WTC11 (cell line): ENCODE results near the gene MAGEB17. TPM values are rescaled to one million over a fixed set of nuclear protein-coding genes. Genes with fewer than 3 reads are reported as not detected.

Experiments used
- ATAC-seq: fragments of 200-7000 bp; cut with Tn5 transposase; 2 replicates; pipeline ENCODE4 v1.10.0; 2021; ENCODE audit warnings: mild to moderate bottlenecking, moderate library complexity
- CTCF ChIA-PET: fragments of 300-600 bp; sonication (Branson Sonifier 250); formaldehyde crosslinking; loops from one replicate; lab custom pipeline; 2021; ENCODE audit warnings: antibody characterized with exemption; lab: Charles Lee
- POLR2A ChIA-PET: fragments of 350-600 bp; sonication (Branson Sonifier 250); formaldehyde crosslinking; loops from one replicate; lab custom pipeline; 2021; ENCODE audit warnings: antibody characterized with exemption; lab: Charles Lee
- DNase-seq: peaks from one replicate; pipeline ENCODE4 v3.0.0; 2021; ENCODE audit warnings: low spot score
- H3K27ac Mint-ChIP-seq: 2 replicates; pipeline ENCODE4 v1.8.0; 2021; ENCODE audit warnings: mixed read lengths
- H3K27me3 Mint-ChIP-seq: 2 replicates; pipeline ENCODE4 v1.8.0; 2021; ENCODE audit warnings: low read depth, mild to moderate bottlenecking, moderate library complexity, mixed read lengths
- H3K36me3 Mint-ChIP-seq: 2 replicates; pipeline ENCODE4 v1.8.0; 2021; ENCODE audit warnings: mixed read lengths
- H3K4me1 Mint-ChIP-seq: 2 replicates; pipeline ENCODE4 v1.8.0; 2022; ENCODE audit warnings: mixed read lengths
- H3K4me3 Mint-ChIP-seq: 2 replicates; pipeline ENCODE4 v1.8.0; 2021; ENCODE audit warnings: mild to moderate bottlenecking, moderate library complexity, mixed read lengths
- H3K9me3 Mint-ChIP-seq: 2 replicates; pipeline ENCODE4 v1.8.0; 2021; ENCODE audit warnings: mixed read lengths
- JUN ChIP-seq: sonication (generic); formaldehyde crosslinking; IDR thresholded peaks from 2 replicates; pipeline ENCODE4 v1.8.0; 2023; ENCODE audit warnings: mild to moderate bottlenecking, missing genetic modification reagents
- KAT7 ChIP-seq: sonication (generic); formaldehyde crosslinking; IDR thresholded peaks from 2 replicates; pipeline ENCODE4 v1.8.1; 2023; ENCODE audit warnings: missing genetic modification reagents, mild to moderate bottlenecking, borderline replicate concordance
- NFATC4 ChIP-seq: fragments of 250-450 bp; sonication (Bioruptor Pico); IDR thresholded peaks from 2 replicates; pipeline ENCODE4 v1.9.0; 2021; ENCODE audit warnings: mild to moderate bottlenecking
- NR1H2 ChIP-seq: sonication (generic); formaldehyde crosslinking; IDR thresholded peaks from 2 replicates; pipeline ENCODE4 v1.9.0; 2021; ENCODE audit warnings: mild to moderate bottlenecking, moderate library complexity, missing genetic modification reagents
- SOX15 ChIP-seq: fragments of 250-450 bp; sonication (Bioruptor Pico); IDR thresholded peaks from 2 replicates; pipeline ENCODE4 v1.9.0; 2021; ENCODE audit warnings: mild to moderate bottlenecking
- SP1 ChIP-seq: sonication (generic); formaldehyde crosslinking; conservative IDR thresholded peaks from 2 replicates; pipeline ENCODE4 v1.8.1; 2022; ENCODE audit warnings: missing genetic modification reagents
- TEAD1 ChIP-seq: sonication (generic); formaldehyde crosslinking; IDR thresholded peaks from 2 replicates; pipeline ENCODE4 v1.8.0; 2022; ENCODE audit warnings: mild to moderate bottlenecking, missing genetic modification reagents
- ZNF121 ChIP-seq: sonication (generic); formaldehyde crosslinking; IDR thresholded peaks from 2 replicates; pipeline ENCODE4 v1.8.0; 2023; ENCODE audit warnings: missing genetic modification reagents
- ZNF219 ChIP-seq: sonication (generic); formaldehyde crosslinking; IDR thresholded peaks from 2 replicates; pipeline ENCODE4 v1.8.0; 2023; ENCODE audit warnings: missing genetic modification reagents, mild to moderate bottlenecking, borderline replicate concordance
- ZNF423 ChIP-seq: fragments of 250-450 bp; sonication (Bioruptor Pico); IDR thresholded peaks from 2 replicates; pipeline ENCODE4 v2.1.2; 2022; ENCODE audit warnings: mild to moderate bottlenecking, moderate library complexity
- ZNF671 ChIP-seq: fragments of 250-450 bp; sonication (Bioruptor Pico); IDR thresholded peaks from 2 replicates; pipeline ENCODE4 v1.8.0; 2021; ENCODE audit warnings: mild to moderate bottlenecking
- total RNA-seq: library from RNA; stranded (reverse); gene quantifications from 3 replicates; pipeline ENCODE4 v1.2.3, GENCODE V29; 2021
- TF ChIP-seq, protein P1 (sequence below): sonication (generic); formaldehyde crosslinking; IDR thresholded peaks from 2 replicates; pipeline ENCODE4 v1.8.0; 2022; ENCODE audit warnings: missing genetic modification reagents
- TF ChIP-seq, protein P2 (sequence below): sonication (generic); formaldehyde crosslinking; IDR thresholded peaks from 2 replicates; pipeline ENCODE4 v1.8.0; 2023; ENCODE audit warnings: mild to moderate bottlenecking, missing genetic modification reagents
- TF ChIP-seq, protein P3 (sequence below): sonication (generic); formaldehyde crosslinking; IDR thresholded peaks from 2 replicates; pipeline ENCODE4 v1.8.1; 2022; ENCODE audit warnings: mild to moderate bottlenecking, moderate library complexity, missing genetic modification reagents
- TF ChIP-seq, protein P4 (sequence below): fragments of 250-450 bp; sonication (Bioruptor Pico); IDR thresholded peaks from 2 replicates; pipeline ENCODE4 v1.8.0; 2021; ENCODE audit warnings: mild to moderate bottlenecking
- TF ChIP-seq, protein P5 (sequence below): sonication (generic); formaldehyde crosslinking; conservative IDR thresholded peaks from 2 replicates; pipeline ENCODE4 v1.8.1; 2022; ENCODE audit warnings: mild to moderate bottlenecking, missing genetic modification reagents
- TF ChIP-seq, protein P6 (sequence below): sonication (generic); formaldehyde crosslinking; IDR thresholded peaks from 2 replicates; pipeline ENCODE4 v1.8.1; 2023; ENCODE audit warnings: mild to moderate bottlenecking, missing genetic modification reagents, borderline replicate concordance
- TF ChIP-seq, protein P7 (sequence below): sonication (generic); formaldehyde crosslinking; IDR thresholded peaks from 2 replicates; pipeline ENCODE4 v1.8.1; 2022; ENCODE audit warnings: low read depth, missing genetic modification reagents, borderline replicate concordance

MAGEB17 gene
- total RNA-seq, 1 experiment from 2014 or later = 0.63 TPM

DNA sequence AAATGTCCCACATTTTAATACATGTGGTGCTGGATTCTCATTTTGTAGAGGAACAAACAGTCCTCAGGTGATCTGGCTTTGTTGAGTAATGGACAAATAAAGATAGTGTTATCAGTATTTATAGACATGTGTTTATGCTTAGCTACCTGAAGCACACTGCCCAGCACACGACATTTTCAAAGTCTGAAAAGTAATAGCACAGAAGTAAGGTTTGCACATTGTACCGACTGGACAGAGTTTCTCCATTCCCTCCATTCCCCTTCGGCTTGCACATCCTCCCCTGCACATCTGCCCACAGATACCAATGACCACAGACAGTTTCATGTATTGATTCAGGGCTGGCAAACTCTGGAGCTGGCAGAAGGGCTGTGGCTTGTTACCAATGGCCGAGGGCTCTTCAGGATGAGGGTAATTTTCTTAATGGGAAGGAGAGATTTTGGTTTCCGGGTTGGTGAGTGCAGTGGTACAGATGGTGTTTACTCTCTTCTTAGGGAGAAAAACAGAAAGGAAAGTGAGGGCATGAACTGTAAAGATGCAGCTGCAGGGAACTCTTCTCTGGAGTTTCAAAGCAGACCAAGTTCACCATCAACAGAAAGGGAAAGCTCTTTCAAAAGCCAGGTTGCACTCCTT is 41.6 kb upstream of the MAGEB17 start:
- peaks cover 60% of the 10 kb centered on the region for H3K4me1 Mint-ChIP-seq
- POLR2A ChIA-PET = no interaction called here
- ATAC-seq (no peak), DNase-seq (no peak)
- CTCF ChIA-PET = interaction anchor here (1.1 to 1.5 kb wide), 2 partner anchors 13 to 194 kb away, joined by 4 to 5 read pairs; no protein-coding TSS in a partner anchor
- TF ChIP-seq NR1H2 (CRISPR knock-in tag) = no peak
- no peak for TF ChIP-seq NFATC4 (CRISPR knock-in tag)
- TF ChIP-seq, protein P1, sequence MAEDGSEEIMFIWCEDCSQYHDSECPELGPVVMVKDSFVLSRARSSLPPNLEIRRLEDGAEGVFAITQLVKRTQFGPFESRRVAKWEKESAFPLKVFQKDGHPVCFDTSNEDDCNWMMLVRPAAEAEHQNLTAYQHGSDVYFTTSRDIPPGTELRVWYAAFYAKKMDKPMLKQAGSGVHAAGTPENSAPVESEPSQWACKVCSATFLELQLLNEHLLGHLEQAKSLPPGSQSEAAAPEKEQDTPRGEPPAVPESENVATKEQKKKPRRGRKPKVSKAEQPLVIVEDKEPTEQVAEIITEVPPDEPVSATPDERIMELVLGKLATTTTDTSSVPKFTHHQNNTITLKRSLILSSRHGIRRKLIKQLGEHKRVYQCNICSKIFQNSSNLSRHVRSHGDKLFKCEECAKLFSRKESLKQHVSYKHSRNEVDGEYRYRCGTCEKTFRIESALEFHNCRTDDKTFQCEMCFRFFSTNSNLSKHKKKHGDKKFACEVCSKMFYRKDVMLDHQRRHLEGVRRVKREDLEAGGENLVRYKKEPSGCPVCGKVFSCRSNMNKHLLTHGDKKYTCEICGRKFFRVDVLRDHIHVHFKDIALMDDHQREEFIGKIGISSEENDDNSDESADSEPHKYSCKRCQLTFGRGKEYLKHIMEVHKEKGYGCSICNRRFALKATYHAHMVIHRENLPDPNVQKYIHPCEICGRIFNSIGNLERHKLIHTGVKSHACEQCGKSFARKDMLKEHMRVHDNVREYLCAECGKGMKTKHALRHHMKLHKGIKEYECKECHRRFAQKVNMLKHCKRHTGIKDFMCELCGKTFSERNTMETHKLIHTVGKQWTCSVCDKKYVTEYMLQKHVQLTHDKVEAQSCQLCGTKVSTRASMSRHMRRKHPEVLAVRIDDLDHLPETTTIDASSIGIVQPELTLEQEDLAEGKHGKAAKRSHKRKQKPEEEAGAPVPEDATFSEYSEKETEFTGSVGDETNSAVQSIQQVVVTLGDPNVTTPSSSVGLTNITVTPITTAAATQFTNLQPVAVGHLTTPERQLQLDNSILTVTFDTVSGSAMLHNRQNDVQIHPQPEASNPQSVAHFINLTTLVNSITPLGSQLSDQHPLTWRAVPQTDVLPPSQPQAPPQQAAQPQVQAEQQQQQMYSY (CRISPR knock-in tag) = no peak
- no peak for TF ChIP-seq TEAD1 (CRISPR knock-in tag)
- TF ChIP-seq, protein P2, sequence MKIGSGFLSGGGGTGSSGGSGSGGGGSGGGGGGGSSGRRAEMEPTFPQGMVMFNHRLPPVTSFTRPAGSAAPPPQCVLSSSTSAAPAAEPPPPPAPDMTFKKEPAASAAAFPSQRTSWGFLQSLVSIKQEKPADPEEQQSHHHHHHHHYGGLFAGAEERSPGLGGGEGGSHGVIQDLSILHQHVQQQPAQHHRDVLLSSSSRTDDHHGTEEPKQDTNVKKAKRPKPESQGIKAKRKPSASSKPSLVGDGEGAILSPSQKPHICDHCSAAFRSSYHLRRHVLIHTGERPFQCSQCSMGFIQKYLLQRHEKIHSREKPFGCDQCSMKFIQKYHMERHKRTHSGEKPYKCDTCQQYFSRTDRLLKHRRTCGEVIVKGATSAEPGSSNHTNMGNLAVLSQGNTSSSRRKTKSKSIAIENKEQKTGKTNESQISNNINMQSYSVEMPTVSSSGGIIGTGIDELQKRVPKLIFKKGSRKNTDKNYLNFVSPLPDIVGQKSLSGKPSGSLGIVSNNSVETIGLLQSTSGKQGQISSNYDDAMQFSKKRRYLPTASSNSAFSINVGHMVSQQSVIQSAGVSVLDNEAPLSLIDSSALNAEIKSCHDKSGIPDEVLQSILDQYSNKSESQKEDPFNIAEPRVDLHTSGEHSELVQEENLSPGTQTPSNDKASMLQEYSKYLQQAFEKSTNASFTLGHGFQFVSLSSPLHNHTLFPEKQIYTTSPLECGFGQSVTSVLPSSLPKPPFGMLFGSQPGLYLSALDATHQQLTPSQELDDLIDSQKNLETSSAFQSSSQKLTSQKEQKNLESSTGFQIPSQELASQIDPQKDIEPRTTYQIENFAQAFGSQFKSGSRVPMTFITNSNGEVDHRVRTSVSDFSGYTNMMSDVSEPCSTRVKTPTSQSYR (CRISPR knock-in tag) = no peak
- no peak for TF ChIP-seq SOX15
- TF ChIP-seq, protein P3, sequence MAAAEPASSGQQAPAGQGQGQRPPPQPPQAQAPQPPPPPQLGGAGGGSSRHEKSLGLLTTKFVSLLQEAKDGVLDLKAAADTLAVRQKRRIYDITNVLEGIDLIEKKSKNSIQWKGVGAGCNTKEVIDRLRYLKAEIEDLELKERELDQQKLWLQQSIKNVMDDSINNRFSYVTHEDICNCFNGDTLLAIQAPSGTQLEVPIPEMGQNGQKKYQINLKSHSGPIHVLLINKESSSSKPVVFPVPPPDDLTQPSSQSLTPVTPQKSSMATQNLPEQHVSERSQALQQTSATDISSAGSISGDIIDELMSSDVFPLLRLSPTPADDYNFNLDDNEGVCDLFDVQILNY = no peak
- no peak for TF ChIP-seq ZNF671 (CRISPR knock-in tag)
- TF ChIP-seq, protein P4, sequence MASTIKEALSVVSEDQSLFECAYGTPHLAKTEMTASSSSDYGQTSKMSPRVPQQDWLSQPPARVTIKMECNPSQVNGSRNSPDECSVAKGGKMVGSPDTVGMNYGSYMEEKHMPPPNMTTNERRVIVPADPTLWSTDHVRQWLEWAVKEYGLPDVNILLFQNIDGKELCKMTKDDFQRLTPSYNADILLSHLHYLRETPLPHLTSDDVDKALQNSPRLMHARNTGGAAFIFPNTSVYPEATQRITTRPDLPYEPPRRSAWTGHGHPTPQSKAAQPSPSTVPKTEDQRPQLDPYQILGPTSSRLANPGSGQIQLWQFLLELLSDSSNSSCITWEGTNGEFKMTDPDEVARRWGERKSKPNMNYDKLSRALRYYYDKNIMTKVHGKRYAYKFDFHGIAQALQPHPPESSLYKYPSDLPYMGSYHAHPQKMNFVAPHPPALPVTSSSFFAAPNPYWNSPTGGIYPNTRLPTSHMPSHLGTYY (CRISPR knock-in tag) = no peak
- TF ChIP-seq, protein P5, sequence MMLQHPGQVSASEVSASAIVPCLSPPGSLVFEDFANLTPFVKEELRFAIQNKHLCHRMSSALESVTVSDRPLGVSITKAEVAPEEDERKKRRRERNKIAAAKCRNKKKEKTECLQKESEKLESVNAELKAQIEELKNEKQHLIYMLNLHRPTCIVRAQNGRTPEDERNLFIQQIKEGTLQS (CRISPR knock-in tag) = no peak
- TF ChIP-seq, protein P6, sequence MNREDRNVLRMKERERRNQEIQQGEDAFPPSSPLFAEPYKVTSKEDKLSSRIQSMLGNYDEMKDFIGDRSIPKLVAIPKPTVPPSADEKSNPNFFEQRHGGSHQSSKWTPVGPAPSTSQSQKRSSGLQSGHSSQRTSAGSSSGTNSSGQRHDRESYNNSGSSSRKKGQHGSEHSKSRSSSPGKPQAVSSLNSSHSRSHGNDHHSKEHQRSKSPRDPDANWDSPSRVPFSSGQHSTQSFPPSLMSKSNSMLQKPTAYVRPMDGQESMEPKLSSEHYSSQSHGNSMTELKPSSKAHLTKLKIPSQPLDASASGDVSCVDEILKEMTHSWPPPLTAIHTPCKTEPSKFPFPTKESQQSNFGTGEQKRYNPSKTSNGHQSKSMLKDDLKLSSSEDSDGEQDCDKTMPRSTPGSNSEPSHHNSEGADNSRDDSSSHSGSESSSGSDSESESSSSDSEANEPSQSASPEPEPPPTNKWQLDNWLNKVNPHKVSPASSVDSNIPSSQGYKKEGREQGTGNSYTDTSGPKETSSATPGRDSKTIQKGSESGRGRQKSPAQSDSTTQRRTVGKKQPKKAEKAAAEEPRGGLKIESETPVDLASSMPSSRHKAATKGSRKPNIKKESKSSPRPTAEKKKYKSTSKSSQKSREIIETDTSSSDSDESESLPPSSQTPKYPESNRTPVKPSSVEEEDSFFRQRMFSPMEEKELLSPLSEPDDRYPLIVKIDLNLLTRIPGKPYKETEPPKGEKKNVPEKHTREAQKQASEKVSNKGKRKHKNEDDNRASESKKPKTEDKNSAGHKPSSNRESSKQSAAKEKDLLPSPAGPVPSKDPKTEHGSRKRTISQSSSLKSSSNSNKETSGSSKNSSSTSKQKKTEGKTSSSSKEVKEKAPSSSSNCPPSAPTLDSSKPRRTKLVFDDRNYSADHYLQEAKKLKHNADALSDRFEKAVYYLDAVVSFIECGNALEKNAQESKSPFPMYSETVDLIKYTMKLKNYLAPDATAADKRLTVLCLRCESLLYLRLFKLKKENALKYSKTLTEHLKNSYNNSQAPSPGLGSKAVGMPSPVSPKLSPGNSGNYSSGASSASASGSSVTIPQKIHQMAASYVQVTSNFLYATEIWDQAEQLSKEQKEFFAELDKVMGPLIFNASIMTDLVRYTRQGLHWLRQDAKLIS (CRISPR knock-in tag) = no peak
- TF ChIP-seq ZNF423 = no peak
- no peak for TF ChIP-seq JUN
- TF ChIP-seq, protein P7, sequence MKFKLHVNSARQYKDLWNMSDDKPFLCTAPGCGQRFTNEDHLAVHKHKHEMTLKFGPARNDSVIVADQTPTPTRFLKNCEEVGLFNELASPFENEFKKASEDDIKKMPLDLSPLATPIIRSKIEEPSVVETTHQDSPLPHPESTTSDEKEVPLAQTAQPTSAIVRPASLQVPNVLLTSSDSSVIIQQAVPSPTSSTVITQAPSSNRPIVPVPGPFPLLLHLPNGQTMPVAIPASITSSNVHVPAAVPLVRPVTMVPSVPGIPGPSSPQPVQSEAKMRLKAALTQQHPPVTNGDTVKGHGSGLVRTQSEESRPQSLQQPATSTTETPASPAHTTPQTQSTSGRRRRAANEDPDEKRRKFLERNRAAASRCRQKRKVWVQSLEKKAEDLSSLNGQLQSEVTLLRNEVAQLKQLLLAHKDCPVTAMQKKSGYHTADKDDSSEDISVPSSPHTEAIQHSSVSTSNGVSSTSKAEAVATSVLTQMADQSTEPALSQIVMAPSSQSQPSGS (CRISPR knock-in tag) = no peak
- TF ChIP-seq ZNF219 (CRISPR knock-in tag) = no peak
- no peak for TF ChIP-seq SP1 (CRISPR knock-in tag)
- no peak for TF ChIP-seq ZNF121
- TF ChIP-seq KAT7 (CRISPR knock-in tag) = no peak
- TF ChIP-seq, all 79 proteins: peak for 0
- H3K4me3 Mint-ChIP-seq = peak overlapping the region; percentile 74
- peaks cover 15% of the 10 kb centered on the region for H3K36me3 Mint-ChIP-seq
- peaks cover 12% of the 10 kb centered on the region for H3K9me3 Mint-ChIP-seq
- H3K27ac Mint-ChIP-seq = peak overlapping the region; percentile 42
- no peaks in the 10 kb centered on the region for H3K27me3 Mint-ChIP-seq
